CD4-positive, alpha-beta T cell treated with Interleukin-21 for 1 hour (primary cell): ENCODE measurements around the gene ARNT2.

Source experiments
- DNase-seq: peaks from one replicate; pipeline ENCODE4 v3.0.0-alpha.2; 2020

The ARNT2 gene

DNA sequence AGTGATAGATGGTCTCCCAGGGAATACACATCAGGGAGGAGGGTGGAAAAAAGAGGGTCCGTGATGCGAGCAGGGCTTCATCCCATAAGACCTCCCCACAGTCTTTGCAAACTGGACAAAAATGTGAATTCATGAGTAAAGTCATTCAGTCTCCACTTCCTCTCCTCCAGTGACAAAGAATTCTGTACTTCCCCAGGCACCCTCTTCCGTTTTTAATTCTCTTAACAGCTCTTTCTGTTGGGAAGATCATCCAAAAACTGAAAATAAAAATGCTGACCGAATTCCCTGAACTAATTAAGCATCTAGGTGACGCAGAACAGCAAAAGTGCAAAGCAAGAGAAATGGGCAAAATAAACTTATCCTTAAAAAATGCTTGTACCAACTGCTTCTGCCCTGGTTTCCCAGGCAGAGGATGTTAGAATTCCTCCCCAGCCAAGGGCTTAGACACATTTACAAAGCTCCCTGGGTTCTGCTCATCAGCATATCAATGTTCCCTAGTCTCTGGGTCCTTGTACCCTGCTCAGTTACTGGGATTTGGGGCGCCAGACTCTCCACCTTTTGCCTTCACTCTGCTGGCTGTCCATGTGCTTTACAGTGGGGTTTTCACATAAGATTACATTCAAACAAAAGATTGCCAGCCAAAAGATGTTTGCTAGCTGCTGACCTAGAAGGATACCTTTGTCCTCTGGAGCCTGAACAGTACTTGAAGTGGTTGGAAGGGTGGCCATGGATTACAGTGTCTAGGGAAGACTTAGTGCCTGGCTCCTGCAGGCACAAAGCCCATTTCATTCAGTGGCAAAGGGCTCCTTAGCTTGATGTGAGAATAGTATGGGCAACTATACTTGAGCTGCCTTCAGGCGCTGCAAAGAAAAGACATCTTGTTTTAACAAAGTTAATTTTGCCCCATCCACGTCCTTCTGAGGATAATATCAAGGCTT lies 69.4 kb downstream of the ARNT2 start:
- no peak for DNase-seq

DNA sequence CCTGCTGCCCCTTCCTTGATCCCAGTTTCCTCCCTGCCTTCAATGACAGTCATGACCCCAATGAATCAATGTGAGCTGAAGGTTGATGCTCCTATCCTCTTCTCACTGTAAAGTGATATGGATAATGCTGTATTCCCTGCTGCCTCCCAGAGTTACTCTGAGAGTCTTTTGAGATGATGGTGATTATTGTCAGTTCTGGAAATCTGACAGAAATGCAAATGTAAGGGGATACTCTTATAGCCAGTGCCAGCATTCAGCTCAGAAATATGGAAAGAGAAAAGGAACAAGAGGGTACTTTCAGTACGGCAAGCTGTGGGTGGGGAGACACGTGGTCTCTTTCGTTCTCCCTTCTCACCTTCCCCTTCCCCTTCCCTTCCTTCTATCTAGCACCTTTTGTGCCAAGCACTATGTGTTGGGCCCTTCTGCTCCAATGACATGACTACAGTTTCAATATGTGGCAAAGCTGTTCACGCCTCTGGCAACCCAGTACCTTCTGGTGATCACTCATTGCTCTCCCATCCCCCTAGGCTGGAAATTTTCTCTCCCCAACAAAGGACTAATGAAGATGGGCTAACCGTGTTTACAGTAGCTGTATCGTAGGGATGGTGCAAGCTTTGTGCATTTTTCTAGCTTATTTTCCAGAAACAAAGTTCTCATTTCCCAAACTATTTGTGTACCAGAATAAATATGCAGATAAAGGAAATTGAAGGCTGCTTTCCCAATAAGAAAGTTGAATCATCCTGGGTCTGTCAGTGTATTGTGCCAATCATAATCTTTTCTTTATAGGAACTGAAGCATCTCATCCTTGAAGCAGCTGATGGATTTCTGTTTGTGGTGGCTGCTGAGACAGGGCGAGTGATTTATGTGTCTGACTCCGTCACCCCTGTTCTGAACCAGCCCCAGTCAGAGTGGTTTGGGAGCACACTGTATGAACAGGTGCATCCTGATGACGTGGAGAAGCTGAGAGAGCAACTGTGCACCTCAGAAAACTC lies 70.3 kb downstream of the ARNT2 start:
- DNase-seq: no peak

DNA sequence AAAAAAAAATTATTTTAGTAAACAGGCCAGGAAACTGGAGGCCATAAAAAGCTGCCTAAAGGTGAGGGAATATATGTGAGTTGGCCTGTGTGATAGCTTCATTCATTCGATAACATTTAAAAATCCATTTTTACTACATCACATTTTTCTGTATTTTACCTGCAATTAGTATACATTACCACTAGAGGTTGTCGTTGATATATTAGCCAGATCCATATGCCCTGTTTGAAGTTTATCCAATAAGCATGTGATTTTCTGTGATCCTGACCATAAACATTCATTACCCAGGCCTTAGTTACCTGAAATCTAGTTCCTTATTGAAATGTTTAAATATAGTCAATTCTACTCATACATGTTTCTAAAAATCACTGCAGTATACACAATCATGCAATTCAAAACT lies 71.4 kb downstream of the ARNT2 start:
- DNase-seq: no peak

DNA sequence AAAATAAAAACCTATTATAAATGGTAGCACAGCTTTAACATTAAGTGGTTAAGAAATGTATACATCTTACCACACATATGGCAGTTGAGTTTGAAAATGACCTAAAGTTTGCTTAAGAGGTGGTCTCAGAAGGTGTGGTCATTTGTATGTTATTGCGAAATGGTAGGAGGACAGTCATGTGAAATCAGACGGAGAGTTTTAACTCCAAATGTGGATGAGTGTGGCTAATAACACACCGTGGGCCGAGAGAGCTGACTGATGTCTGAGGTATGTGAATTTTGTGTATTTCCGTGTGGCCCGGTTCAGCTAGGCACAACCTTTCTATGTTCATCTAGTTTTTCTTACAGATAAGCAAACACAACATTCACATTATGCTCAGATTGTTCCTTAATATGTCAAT lies 71.9 kb downstream of the ARNT2 start:
- DNase-seq: no peak

DNA sequence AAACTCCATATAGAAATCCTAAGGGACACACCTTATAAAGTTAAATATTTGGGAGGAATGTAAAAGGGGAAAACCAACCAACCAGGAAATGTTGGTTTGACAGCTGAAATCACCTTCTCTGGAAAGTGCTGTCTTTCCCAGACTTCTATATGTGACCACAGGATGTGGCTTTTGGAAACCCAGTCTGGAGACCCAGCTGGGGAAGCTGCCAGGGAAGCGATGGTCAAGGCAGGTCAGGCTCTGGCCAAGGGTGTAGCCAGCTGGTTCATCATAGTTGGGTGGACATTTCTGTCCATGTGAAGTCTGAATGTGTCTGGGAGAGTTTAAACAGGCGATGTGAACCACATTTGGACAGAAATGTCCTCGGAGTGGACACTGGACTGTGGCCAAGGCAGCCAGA lies 73.9 kb downstream of the ARNT2 start:
- DNase-seq: no peak

DNA sequence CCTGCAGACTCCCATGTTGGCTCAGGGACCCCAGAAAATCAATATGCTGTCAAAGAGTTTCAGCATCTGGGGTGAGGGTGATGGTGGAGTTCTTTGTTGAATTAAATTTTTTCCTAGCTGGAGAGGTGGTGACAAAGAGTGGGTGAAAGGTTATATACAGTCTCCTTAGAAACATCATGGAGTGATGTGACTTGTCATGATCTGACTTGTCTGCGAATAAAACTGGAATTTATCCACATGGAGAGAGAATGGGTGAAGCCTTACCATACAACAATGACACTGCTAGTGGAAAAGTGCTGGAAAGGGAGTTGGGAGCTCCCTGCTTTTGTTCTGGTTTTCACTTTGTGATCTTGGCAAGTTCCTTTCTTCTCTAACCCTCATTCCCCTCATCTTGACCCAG lies 75.0 kb downstream of the ARNT2 start:
- no peak for DNase-seq

DNA sequence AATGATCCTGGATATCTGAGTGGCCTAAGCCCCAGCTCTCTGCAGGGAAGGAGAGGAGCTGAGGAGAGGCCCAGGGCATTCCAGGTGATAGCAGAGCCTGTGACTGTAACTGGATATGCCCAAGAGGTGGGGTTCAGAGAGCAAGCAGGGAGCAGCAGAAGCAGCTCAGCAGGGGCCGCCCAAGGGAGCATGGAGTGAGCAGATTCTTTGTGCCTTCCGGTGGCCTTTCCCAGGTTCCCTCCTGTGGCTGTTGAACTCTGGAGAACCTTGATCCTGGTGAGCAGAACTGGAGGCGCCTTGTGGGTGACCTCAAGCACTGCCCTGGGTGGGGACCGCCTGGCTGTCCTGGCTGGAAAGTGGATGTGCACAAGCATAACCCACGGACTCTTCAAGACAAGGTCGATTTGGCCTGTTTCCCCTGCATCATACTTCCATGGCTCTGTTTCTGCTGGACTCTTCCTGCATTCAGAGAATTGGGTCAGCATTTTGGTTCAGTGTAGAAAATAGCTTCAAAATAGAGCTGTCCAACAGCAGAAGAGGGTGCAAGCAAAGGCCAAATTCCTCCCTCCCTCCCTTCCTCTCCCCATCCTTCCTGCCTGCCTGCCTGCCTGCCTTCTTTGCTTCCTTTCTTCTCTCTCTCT lies 76.1 kb downstream of the ARNT2 start:
- no peak for DNase-seq

DNA sequence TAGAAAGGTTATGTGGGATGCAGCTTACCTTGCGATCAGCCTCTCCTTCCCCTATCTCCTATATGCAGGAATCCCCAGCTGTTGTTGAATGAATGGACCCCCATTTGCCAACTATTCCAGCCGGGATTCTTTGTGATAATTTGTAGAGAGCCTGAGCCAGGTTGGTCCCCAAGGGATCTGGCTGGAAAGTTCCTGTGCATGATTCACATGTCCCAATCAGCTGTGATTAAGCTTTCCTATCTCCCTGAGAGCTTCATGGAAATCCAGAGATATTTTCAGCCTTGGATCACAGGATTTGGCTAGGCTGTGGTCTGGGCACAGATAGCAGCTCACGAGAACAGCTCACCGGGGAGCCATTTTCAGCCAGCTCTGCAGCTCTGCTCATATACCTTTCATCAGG lies 76.7 kb downstream of the ARNT2 start:
- DNase-seq: no peak

DNA sequence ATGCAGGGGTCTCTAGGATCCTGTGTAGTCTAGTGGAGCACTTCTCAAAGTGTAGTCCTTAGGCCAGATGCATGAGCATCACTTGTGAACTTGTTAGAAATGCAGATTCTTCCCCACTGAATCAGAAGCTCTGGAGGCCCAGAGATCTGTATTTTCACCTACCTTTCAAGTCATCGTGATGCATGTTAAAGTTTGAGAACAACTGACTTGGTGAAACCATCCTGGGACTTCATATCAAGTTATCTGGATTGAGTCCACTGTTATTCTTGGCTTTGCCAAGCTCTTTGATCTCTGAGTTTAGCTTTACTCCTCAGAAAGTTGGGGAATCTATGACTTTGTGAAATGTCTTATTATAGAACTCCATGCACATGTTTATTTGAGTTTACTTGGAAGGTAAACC lies 78.5 kb downstream of the ARNT2 start:
- no peak for DNase-seq

DNA sequence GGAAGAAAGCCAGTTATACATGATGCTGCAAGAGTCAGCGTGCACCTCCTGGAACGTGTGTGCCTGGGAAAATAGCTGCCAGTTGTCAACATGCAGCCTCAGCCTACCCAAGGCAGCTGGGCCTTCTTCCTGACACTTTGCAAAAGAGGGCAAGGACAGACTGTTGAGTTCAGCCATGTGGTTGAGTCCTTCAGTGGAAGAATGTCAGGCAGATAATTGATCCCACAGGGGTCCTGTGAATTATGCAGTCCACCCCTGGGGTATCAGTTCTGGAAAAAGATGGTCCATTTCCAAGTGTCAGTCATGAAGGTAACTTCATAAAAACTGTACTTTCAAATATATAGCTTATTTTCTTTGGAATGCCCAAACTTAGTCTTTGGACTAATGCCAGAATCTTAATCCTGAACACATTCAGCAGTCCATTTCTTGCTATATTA lies 79.6 kb downstream of the ARNT2 start:
- no peak for DNase-seq

DNA sequence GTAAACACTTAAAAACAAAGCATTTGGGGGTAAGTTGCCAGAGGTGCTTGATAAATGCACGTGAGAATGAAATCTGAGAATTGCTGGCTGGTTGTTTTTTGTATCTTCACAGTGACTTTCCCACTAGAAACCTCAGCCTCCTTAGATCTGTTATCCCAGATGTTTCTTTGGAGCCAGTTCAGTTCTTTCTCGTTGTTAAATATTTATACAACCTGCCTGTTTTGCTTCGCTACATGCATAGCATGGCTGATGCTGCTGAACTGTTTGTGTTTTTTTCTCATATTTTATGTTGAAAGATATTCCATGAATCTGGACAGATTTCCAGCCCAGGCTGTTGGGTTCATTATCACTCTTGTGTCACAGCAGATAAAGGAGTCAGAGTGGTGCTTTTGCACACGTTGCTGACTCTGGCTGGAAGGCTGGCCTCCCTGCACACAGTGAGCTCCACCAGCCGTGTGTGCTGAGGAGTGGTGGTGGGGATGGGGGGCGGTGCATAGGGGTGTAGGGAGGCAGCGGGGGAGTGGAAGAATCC lies 80.2 kb downstream of the ARNT2 start:
- no peak for DNase-seq

DNA sequence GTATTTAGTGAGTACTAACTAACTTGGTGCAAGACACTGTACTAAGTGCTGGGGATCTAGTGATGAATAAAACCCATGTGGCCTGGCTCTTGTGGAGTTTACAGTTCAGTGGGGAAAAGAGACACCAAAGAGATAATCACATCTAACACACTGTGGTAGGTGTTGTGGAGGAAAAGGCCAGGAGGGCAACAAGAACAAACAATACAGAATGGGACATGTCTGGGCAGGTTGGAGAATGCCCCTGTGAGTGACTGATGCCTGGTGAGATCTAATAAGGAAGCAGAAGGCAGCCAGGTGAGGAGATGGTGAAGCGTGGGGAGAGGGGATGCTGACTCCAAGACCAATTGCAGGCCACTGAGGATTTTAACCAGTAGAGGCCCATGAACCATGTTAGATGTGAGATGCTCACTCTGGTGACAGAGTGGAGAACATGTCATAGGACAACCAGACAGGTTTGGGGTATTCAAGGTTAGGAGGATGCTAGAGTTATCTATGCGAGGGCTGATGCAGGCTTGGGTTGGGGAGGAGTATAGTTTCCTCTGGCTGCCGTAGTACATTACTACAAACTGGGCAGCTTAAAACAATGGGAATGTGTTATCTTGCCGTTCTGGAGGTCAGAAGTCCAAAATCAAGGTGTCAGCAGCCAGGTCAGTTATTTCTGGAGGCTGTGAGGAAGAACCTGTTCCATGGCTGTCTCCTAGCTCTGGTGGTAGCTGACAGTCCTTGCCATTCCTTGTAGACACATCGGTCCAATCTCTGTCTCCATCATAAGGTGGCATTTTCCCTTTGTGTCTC lies 81.4 kb downstream of the ARNT2 start:
- DNase-seq: no peak

DNA sequence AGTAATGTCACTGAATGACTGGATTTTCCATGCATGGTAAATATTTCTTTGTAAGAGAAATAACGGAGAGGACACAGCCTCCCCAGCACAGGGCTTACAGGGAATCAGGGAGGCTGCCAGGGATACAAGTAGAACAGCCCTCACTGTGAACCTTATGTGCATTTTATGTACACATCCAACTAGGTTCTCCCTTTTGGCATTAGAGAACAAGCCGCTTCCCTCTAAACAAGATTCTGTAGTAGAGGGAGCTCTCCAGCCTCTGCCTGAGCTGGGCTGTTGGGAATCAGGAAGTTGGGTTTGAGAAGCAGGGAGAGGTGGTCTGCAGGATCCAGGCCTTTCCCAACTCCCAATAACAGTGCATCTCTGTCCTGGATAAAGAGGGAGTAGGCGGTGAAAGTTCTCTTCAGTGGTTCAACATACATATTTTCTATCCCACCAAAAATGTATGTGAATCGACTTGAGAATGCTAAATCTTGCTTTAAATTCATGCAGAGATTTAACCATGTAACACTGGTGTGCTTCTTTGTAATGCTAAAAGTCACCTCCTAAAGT lies 83.7 kb downstream of the ARNT2 start:
- no peak for DNase-seq

DNA sequence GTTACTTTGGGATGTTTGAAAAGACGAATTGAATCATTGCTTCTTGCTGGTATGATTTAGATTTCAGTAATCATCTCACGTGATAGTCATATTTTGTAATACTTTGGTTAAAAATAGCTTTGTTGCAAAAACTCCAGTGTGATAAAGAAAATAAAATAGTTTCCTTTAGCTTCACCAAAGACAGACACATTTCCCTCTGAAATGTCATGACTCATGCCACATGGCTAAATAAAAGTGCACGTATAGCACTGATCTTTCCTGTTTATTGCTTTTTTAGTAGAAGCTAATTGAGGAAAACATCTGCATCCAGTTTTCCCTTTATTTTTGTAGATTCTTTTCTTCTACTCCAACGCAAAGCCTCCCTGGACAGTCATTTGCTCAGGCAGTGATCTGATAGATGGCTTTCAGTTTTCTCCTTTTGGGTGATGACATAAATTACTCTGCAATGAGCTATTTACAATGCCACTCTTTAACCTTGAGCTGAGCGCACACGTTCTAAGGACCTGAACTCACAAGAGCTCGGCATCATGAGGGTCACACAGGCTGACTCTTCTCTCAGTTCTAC lies 84.9 kb downstream of the ARNT2 start:
- no peak for DNase-seq

DNA sequence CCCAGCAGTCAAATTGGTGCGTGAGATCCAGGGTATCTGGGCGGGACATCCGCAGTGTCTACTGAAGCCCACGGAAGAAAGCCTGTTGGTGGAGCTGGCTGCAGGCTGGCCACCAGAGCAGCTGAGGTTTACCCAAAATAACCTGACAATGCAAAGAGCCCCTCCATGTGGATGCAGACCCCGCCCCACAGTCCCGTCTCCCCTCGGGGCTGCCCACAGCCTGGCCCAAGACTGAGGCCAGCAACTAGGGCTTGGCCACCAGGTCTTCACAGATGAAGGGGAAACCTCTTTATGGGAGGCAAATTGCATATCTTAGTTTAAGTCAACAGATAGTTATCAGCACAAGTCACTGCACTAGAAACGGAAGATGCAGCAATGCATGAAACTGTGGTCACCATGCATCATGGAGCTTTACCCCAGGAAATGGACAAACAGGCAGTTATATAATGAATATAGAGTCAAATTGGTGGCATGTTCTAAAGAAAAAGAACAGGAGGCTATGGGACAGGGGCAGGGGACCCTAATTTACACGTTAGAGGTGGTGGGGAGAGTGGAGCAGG lies 86.3 kb downstream of the ARNT2 start:
- DNase-seq: no peak

DNA sequence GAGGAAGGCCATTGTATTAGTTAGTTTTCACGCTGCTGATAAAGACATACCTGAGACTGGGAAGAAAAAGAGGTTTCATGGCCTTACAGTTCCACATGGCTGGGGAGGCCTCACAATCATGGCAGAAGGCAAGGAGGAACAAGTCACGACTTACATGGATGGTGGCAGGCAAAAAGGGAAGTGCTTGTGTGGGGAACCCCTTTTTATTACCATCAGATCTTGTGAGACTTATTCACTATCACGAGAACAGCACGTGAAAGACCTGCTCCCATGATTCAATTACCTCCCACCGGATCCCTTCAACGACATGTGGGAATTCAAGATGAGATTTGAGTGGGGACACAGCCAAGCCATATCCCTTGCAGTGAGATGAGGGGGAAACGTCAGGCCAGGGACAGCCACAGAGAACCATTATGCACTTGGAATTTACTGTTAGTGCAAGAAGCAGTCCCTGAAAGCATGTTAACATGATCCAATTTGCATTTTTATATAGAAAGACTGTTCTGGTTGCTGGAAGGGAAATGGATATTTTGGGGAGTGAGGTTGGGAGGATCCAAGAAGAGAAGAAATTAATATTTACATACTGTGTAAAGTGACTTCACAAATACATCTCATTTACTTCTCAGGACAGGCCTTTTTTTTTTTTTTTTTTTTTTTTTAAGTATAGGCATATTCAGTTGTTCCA lies 87.1 kb downstream of the ARNT2 start:
- no peak for DNase-seq

DNA sequence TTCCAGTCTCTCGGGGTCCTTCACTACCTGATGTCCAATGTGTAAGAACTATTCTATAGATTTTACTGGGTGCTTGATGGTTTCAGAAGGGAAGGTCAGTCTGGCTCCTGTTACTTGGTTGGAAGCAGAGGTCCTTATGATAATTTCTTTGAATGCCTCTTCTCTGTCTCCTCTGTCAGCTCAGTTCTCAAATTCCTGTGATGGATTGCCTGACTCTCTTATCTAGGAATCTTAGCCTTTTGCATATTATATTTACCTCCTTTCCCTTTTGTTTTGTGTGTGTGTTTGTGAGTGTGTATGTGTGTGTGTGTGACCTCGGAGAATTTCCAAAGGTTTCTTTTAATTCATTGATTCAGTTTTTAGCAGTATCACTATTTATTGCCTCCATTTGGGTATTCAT lies 88.2 kb downstream of the ARNT2 start:
- DNase-seq: no peak

DNA sequence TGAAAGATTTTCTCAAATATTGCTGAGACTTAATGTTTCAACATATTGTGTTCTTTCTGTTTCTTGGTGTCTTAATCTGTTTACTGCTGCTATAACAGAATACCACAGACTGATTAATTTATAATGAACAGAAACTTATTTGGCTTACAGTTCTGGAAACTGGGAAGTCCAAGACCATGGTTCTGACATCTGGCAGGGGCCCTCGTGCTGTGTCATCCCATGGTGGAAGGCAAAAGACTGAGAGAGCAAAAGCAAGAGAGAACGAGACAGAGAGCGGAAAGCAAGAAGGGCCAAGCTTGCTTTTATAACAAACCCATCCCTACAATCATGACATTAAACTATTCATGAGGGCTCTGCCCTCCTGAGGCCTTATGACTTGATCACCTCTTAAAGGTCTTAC lies 88.7 kb downstream of the ARNT2 start:
- no peak for DNase-seq

DNA sequence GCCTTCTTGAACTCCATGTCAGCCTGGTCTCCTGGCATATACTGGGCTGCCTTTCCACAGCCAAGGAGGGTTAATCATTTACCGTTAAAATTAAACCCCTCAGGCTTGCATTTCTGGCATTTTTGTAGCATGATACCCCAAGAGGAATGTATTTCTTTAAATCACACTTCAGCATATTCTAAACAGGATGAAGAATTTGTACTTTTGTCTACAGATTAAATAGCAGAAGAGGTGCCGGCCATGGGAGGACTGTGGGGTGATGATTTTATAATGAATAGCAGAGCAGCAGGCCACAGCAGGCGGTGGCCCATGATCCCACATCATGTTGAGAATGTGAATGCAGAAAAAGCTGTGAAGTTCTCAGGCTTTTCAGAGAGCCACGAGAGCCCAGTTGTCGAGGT lies 90.2 kb downstream of the ARNT2 start:
- no peak for DNase-seq

DNA sequence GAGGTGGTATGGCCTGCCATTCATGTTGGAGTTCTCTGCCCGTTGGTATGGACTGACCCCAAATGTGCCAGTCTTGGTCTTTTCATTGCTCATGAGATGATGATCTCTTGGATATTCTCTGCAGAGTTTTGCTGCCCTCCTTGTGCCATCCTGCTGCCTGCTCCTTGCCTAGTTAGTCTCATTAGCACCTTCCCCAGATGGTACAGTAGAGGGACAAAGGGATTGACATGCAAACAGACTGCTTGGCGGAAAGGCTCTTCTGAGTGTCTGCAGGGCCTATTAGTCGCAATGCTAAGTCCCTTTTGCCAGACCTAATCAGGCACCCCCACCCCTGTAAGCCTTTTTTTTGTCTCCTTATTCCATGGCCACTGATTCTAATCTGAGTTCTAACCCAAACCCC lies 90.6 kb downstream of the ARNT2 start:
- DNase-seq: no peak
